Measurements from ENCODE around the gene TBC1D1.
"Not testable (repeated sequence)": the region's sequence is repeated elsewhere in the genome, so short reads cannot be mapped to it uniquely, and the experiment has no call there.

Gene TBC1D1

DNA sequence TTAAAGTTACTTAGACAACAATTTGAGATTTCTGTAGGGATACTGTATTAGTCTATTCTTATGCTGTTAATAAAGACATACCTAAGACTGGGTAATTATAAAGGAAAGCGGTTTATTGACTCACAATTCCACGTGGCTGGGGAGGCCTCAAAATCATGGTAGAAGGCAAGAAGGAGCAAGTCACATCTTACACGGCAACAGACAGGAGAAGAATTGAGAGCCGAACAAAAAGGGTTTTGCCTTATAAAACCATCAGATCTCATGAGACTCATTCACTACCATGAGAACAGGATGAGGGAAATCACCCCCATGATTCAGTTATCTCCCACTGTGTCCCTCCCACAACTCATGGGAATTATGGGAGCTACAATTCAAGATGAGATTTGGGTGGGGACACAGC lies 80.3 kb downstream of the TBC1D1 start:
- TF ChIP-seq, protein P1, sequence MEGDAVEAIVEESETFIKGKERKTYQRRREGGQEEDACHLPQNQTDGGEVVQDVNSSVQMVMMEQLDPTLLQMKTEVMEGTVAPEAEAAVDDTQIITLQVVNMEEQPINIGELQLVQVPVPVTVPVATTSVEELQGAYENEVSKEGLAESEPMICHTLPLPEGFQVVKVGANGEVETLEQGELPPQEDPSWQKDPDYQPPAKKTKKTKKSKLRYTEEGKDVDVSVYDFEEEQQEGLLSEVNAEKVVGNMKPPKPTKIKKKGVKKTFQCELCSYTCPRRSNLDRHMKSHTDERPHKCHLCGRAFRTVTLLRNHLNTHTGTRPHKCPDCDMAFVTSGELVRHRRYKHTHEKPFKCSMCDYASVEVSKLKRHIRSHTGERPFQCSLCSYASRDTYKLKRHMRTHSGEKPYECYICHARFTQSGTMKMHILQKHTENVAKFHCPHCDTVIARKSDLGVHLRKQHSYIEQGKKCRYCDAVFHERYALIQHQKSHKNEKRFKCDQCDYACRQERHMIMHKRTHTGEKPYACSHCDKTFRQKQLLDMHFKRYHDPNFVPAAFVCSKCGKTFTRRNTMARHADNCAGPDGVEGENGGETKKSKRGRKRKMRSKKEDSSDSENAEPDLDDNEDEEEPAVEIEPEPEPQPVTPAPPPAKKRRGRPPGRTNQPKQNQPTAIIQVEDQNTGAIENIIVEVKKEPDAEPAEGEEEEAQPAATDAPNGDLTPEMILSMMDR (conservative IDR thresholded peaks at IDR 0.05), result no peak
- no peak for TF ChIP-seq ZFX (IDR thresholded peaks at IDR 0.05)
- no peak overlapping the region for H3K27ac ChIP-seq

DNA sequence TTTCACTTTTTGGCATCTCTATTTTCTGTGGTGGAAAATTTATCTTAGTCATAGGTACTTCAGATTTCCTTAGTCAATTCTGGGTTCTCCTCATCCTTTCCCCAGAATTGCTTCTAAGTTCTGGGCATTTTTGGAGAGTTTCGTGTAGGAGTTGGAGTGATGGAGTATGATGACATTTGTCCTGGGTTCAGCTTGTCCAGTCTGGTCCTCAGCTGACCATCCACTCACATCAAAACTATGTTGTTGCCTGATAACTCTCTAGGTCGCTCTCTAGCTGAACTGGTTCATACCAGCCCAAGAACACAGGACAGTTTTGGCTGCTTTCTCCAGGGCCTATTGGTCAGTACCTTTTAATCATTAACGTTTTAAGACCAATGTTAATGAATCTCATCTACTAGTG lies 82.6 kb downstream of the TBC1D1 start:
- no peak overlapping the region for H3K27ac ChIP-seq
- TF ChIP-seq ZFX (IDR thresholded peaks at IDR 0.05), result no peak
- TF ChIP-seq, protein P1 (conservative IDR thresholded peaks at IDR 0.05), result no peak

DNA sequence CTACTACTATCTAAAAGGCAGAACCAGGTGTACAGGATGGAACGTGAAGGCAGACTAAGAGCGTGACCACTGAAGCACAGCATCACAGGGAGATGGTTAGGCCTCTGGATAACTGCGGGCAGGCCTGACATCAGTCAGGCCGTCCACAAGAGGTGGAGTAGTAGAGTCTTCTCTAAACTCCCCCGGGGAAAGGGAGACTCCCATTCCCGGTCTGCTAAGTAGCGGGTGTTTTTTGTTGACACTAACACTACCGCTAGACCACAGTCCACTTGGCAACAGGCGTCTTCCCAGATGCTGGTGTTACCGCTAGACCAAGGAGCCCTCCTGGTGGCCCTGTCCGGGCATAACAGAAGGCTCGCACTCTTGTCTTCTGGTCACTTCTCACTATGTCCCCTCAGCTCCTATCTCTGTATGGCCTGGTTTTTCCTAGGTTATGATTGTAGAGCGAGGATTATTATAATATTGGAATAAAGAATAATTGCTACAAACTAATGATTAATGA lies 84.5 kb downstream of the TBC1D1 start:
- not testable (repeated sequence) for H3K27ac ChIP-seq

DNA sequence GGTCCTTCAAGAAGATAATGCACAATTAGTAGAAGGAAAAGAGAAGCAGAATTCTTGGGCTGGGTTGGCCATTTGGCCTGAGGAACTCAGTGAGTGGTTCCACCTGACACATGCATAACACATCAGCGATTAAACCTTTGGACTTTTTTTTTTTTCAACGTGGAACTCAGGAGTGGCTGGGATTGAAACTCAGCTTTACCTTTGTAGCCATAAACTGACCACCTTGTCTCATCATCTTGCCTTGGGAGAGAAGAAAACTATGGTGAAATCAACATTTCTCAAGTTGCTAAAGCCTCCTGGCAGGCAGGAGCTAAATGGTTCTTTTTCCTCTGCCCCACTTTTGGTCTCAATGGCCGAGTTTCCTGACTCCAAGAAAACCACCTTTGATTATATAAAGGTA lies 85.6 kb downstream of the TBC1D1 start:
- TF ChIP-seq, protein P1 (conservative IDR thresholded peaks at IDR 0.05), result no peak
- no peak for TF ChIP-seq ZFX (IDR thresholded peaks at IDR 0.05)
- no peak overlapping the region for H3K27ac ChIP-seq

DNA sequence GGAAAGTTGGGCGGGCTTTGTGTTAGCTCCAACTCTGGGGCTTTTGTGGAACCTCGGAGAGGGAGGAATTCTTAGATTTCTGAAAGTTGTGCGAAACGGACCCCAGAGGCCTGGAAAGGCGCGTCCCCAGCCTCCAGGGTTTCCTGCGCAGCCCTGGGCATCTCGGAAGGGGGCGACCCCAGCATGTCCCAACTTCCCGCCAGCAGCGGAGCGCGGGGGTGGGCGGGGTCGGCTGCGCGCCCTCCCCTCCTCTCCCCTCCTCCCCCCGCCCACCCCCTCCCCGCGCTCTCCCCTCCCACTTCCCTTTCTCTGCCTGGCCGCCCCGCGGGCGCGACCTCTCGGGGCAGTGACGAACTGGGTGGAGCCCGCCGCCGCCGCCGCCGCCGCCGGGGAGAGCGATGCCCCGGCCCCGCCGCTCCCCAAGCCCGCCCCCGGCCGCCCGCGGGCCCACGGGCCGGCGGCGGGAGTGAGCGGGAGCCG lies 86.1 kb downstream of the TBC1D1 start:
- TF ChIP-seq ZFX (IDR thresholded peaks at IDR 0.05), result no peak
- TF ChIP-seq, protein P1 (conservative IDR thresholded peaks at IDR 0.05), result no peak
- peak overlapping the region; percentile 70 for H3K27ac ChIP-seq

DNA sequence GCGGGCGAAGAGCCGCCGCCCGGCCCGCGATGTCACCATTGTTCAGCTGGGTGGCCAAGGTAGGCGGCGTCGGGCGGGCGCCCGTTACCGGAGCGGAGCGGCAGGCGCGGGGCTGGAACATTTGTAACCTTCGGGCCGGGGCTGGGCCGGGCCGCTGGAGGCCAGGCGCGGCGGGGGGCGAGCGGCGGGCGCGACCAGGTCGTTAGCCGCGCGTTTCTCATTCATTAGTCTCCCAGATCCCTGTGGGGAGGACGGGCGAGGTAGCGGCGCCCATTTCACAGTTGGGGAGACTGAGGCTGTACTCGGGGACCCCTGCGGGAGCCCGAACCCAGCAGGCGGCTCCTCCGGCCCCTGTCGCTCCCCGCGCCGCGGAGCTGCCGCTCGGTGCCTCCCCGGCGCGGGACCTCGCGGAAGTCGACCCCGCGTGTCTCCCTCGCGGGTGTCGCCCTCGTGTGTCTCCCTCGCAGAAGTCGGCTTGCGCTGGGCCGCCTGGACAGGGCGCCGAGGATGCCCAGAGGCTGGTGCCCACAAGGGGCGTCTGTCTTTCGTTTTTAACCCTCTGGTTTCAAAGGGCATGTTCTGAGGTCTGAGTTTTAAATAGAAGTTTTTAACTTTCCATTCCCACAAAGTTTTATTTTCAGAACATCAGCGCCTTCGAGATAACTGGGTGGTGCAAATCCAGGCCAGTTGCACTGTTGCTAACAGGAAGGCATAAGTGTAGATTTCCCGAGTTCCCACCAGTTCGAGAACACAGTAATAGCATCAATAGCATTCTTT lies 86.8 kb downstream of the TBC1D1 start:
- H3K27ac ChIP-seq, result peak overlapping the region; percentile 70
- 0 out of 2 replicates have a peak, but pooled peaks have one; percentile 23 for TF ChIP-seq ZFX (IDR thresholded peaks at IDR 0.05)
- TF ChIP-seq, protein P1 (conservative IDR thresholded peaks at IDR 0.05), result peak; percentile 76

DNA sequence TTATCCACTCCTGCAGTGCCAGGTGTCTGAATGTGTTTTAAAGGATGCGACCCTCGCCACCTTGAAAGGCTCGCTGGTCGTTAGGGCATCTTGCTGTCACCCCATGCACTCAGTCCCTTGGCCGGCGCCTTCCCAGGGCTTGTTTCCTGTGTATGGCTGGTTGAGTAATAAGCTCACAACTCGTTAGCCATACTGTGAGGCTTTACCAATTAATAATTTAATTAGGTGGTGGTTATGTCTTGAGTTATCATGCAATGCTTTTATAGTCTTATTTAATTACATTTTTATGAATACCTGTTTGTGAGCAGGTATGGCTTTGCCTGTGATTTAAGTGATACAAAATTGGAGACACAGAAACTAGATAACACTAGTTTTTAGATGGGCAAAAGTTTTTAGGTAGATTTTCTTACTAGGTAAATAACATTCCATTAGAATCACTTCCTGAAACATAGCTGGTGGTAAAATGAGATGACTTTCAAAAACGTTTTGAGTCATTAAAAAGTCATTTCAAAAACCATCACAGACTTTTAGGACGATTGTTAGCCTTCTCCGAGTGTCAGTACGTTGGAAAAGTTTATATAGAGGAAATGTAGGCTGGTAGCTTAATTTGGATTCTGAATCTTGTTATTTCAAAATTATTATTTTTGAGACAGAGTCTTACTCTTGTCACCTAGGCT lies 87.5 kb downstream of the TBC1D1 start:
- peak overlapping the region; percentile 70 for H3K27ac ChIP-seq
- TF ChIP-seq ZFX (IDR thresholded peaks at IDR 0.05), result no peak
- TF ChIP-seq, protein P1 (conservative IDR thresholded peaks at IDR 0.05), result no peak
